Psoas muscle (tissue), 8 donors: ENCODE results near the gene PASK. TPM values are rescaled to one million over a fixed set of nuclear protein-coding genes. Genes with fewer than 3 reads are reported as not detected.

Source experiments
- ATAC-seq, 4 donors: fragments of 200-7000 bp; cut with Tn5 transposase; one replicate each; pipeline ENCODE4 v1.9.1; 2020; ENCODE audit warnings: moderate library complexity in 3 of 4, mild to moderate bottlenecking in 2 of 4
- DNase-seq, 2 donors: peaks; one replicate each; pipeline ENCODE4 v3.0.0-alpha.2; 2020
- H3K27ac ChIP-seq: fragments of 200-600 bp; one replicate; pipeline ENCODE4 v1.8.0; 2022
- H3K27me3 ChIP-seq, 3 donors: fragments of 200-600 bp in 1 of 3; one replicate each; pipeline versions ENCODE4 v1.6.1 to v1.8.0; 2013 to 2022; ENCODE audit warnings: low read length in 2 of 3, mild to moderate bottlenecking in 2 of 3, moderate library complexity in 1 of 3; ENCODE audit not compliant: insufficient read depth in 3 of 3
- H3K36me3 ChIP-seq, 2 donors: fragments of 200-600 bp in 1 of 2; one replicate each; pipeline versions ENCODE4 v1.6.1 to v1.8.0; 2013 to 2022; ENCODE audit warnings: low read depth in 1 of 2, mild to moderate bottlenecking in 1 of 2, moderate library complexity in 1 of 2; ENCODE audit not compliant: insufficient read depth in 1 of 2
- H3K4me1 ChIP-seq: fragments of 200-600 bp; one replicate; pipeline ENCODE4 v1.8.0; 2022
- H3K4me3 ChIP-seq: fragments of 200-600 bp; one replicate; pipeline ENCODE4 v1.8.0; 2022; ENCODE audit warnings: mild to moderate bottlenecking
- H3K9me3 ChIP-seq: fragments of 200-600 bp; one replicate; pipeline ENCODE4 v1.8.0; 2022
- CTCF ChIP-seq: fragments of 200-600 bp; IDR thresholded peaks from one replicate; pipeline ENCODE4 v1.8.0; 2022; ENCODE audit warnings: antibody characterized with exemption
- WGBS, 3 donors: extraction: QIAGEN DNeasy Blood & Tissue Kit; methylation state at CpG; one replicate each; pipeline versions ENCODE4 v1.1.6 to v1.1.7; 2013; 5-methylcytosine and 5-hydroxymethylcytosine counted together
- intact Hi-C, 2 donors: fragments of 100-400 bp; cut with DNase I; formaldehyde crosslinking; loops; one replicate each; pipeline versions ENCODE4 v1.11.0 to v1.14.2; 2022
- polyA plus RNA-seq, 3 donors: library from polyadenylated mRNA; stranded (reverse); fragments of 200-250 nt; gene quantifications; one replicate each; pipeline ENCODE4 v1.2.3, GENCODE V29; 2013
- total RNA-seq, 4 donors: library from RNA; stranded (reverse); fragmentation: NEBNext Ultra II Directional in 2 of 4; extraction: Animal tissue kit (Norgen Biotek cat#: 25700) in 2 of 4; gene quantifications; one replicate each; pipeline versions ENCODE4 v1.2.1 to v1.2.4, GENCODE V29; 2021 to 2023
- donor health status: healthy with polysubstance abuse.
- donor health status: DM: no; HTN: no; CAD: no; lungs with moderate emphysema.
- donor health status: Bipolar disorder and iron deficiency.
- donor health status: healthy.
- donor health status: DM: yes; HTN: yes; CAD: no.
- donor health status: DM: no; HTN: no; CAD: no.
- donor health status: DM: no; HTN: no; CAD: no.
- donor health status: DM: yes; HTN: yes; CAD: no.

Gene PASK
- total and polyA plus RNA-seq, 7 donors: 0.41 to 1.9 (median 0.95) TPM

DNA sequence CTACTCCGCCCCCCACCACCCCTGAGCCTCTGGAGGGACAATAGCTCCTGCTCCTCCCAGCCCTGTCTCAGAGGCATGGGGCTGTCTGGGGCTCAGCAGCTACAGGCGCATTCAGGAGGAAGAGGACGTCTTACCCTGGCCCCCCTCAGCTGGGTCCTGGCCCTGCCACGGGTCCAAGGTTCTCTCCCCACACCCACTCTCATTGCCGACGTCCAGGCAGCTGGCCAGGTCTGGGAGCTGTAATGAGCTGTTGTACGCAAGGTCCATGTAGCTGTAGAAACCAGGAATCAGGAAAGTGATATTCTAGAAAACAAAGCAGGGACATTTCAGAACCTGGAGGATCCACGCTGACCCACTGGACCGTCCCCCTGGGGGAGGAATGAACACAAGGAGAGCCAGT is 13.5 kb downstream of the PASK start:
- ATAC-seq (no peak), DNase-seq (no peak)
- 80 to 82% (median 82%) methylated on average over 9 of the region's 9 CpGs for WGBS, 3 donors
- no peak overlapping the region for H3K4me3 ChIP-seq
- no peaks in the 10 kb centered on the region for H3K27me3 ChIP-seq
- H3K27ac ChIP-seq: no peak overlapping the region
- no peak for TF ChIP-seq CTCF
- no peaks in the 10 kb centered on the region for H3K36me3 ChIP-seq
- no peaks in the 10 kb centered on the region for H3K9me3 ChIP-seq
- H3K4me1 ChIP-seq: no peaks in the 10 kb centered on the region
- intact Hi-C loops: no loop called here

GRCh38 chr2:241134711-241135110 is 14.6 kb downstream of the PASK start:
- H3K36me3 ChIP-seq: no peaks in the 10 kb centered on the region
- ATAC-seq (no peak), DNase-seq (peak in 1 of 2 donors; percentile 28)
- TF ChIP-seq CTCF: no peak
- 90 to 96% (median 90%) methylated on average over 7 of the region's 7 CpGs for WGBS, 3 donors
- H3K4me3 ChIP-seq: no peak overlapping the region
- H3K27ac ChIP-seq: no peak overlapping the region
- H3K27me3 ChIP-seq: no peaks in the 10 kb centered on the region
- H3K9me3 ChIP-seq: no peaks in the 10 kb centered on the region
- intact Hi-C loops: no loop called here
- no peaks in the 10 kb centered on the region for H3K4me1 ChIP-seq

GRCh38 chr2:241133436-241133820 is 15.8 kb downstream of the PASK start:
- ATAC-seq (no peak), DNase-seq (peak in 1 of 2 donors; percentile 17)
- Histone ChIP-seq H3K27ac (no peak overlapping the region), H3K36me3 (no peaks in the 10 kb centered on the region), H3K9me3 (no peaks in the 10 kb centered on the region), H3K4me1 (no peaks in the 10 kb centered on the region), H3K27me3 (no peaks in the 10 kb centered on the region), H3K4me3 (no peak overlapping the region)
- intact Hi-C loops: no loop called here
- no peak for TF ChIP-seq CTCF
- 96 to 98% (median 97%) methylated on average over 10 of the region's 10 CpGs for WGBS, 3 donors

DNA sequence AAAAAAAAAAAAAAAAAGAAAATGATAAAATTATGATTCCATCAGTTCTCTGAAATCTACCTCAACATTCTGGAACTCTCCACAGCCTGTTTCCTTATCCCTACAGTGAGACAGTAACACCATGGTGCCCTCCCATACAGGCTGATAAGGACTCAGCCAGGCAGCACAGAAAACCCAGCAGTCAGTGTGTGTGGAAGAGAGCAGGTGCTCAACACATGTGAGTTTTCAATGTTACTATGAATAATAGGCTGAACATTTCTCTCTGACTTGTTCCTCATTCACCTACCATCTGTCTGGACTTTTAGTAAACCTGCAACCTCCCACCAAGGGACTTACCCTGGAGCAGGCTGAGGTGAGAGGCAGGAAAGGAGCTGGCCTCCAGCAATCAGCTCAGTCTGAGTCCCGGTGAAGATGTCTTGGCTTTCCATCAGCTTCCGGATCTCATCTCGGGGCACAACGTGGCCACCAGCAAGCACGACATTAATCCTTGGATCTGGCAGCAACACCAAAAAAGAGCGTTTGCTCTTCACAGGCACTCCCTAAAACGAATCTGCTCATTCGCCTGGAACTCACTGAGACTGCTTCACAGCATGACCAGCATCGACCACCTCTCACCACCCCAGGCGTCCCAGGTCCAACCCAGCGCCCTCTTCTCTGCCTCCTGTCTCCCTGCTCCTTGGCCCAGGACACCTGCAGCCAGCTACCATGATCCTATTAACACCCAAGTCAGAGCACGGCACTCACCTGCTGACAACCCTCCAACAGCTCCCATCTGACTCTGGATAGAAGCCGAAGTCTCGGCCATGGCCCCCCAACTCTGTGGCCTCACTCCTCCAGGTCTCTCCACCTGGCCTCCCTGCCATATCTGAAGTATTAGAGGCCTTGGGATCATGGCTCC is 16.5 kb downstream of the PASK start:
- Histone ChIP-seq H3K36me3 (no peaks in the 10 kb centered on the region), H3K4me3 (no peak overlapping the region), H3K9me3 (no peaks in the 10 kb centered on the region), H3K27ac (no peak overlapping the region), H3K27me3 (no peaks in the 10 kb centered on the region), H3K4me1 (no peaks in the 10 kb centered on the region)
- ATAC-seq (no peak), DNase-seq (no peak)
- no peak for TF ChIP-seq CTCF
- 87 to 92% (median 88%) methylated on average over 14 of the region's 14 CpGs for WGBS, 3 donors
- intact Hi-C loops: no loop called here

- Histone ChIP-seq H3K36me3 (no peaks in the 10 kb centered on the region), H3K4me3 (no peak overlapping the region), H3K9me3 (no peaks in the 10 kb centered on the region), H3K4me1 (no peaks in the 10 kb centered on the region), H3K27me3 (no peaks in the 10 kb centered on the region), H3K27ac (no peak overlapping the region)
- no peak for TF ChIP-seq CTCF
- WGBS, 3 donors: 88 to 94% (median 92%) methylated on average over 7 of the region's 7 CpGs
- peak in 1 of 2 donors; percentile 29 for DNase-seq
- no peak for ATAC-seq
- intact Hi-C loops: no loop called here
Observed at GRCh38 chr2:241131531-241131930, 17.7 kb downstream of the PASK start.
